AG04450 (cell line): ENCODE measurements around the gene TRAIP. TPM values are rescaled to one million over a fixed set of nuclear protein-coding genes. Genes with fewer than 3 reads are reported as not detected.

Source experiments
- CTCF ChIA-PET: fragments of 300-600, 350-600 bp; formaldehyde crosslinking; extraction: SDS; loops from one replicate; lab custom pipeline; 2022; ENCODE audit warnings: antibody characterized with exemption, inconsistent platforms; lab: Charles Lee
- POLR2A ChIA-PET: fragments of 350-600 bp; formaldehyde crosslinking; extraction: SDS; loops from one replicate; lab custom pipeline; 2021; ENCODE audit warnings: antibody characterized with exemption, inconsistent platforms; lab: Yijun Ruan, JAX
- DNase-seq: peaks from one replicate; pipeline ENCODE4 v3.0.0-alpha.2; 2011; ENCODE audit warnings: low read depth, low spot score
- H3K27ac ChIP-seq: one replicate; pipeline ENCODE4 v1.5.1; 2012; ENCODE audit warnings: low read depth, low read length, control low read depth
- H3K27me3 ChIP-seq: one replicate; pipeline ENCODE4 v1.6.0; 2012; ENCODE audit warnings: low read length; ENCODE audit not compliant: control insufficient read depth, insufficient read depth
- H3K4me3 ChIP-seq: 2 replicates; pipeline ENCODE4 v1.5.1; 2011; ENCODE audit warnings: mild to moderate bottlenecking, low read depth, low read length, control low read depth
- H3K9me3 ChIP-seq: 2 replicates; pipeline ENCODE4 v1.5.1; 2012; ENCODE audit warnings: low read length; ENCODE audit not compliant: control insufficient read depth, insufficient read depth
- polyA plus RNA-seq: library from polyadenylated mRNA; depleted of rRNA; stranded (reverse); fragments of >200 nt; gene quantifications from 2 replicates; pipeline ENCODE4 v1.2.3, GENCODE V29; 2011
- TF ChIP-seq, protein P1 (sequence below): IDR thresholded peaks from 2 replicates; pipeline ENCODE4 v1.5.1; 2011; ENCODE audit warnings: low read depth, low read length, control low read depth, inconsistent platforms

TRAIP gene
- polyA plus RNA-seq, 1 experiment, result 1.7 TPM

GRCh38 chr3:49876567-49876966 is 20.2 kb upstream of the TRAIP start:
- ChIA-PET CTCF (no interaction called here), POLR2A (no interaction called here)
- no peak for DNase-seq
- TF ChIP-seq, protein P1, sequence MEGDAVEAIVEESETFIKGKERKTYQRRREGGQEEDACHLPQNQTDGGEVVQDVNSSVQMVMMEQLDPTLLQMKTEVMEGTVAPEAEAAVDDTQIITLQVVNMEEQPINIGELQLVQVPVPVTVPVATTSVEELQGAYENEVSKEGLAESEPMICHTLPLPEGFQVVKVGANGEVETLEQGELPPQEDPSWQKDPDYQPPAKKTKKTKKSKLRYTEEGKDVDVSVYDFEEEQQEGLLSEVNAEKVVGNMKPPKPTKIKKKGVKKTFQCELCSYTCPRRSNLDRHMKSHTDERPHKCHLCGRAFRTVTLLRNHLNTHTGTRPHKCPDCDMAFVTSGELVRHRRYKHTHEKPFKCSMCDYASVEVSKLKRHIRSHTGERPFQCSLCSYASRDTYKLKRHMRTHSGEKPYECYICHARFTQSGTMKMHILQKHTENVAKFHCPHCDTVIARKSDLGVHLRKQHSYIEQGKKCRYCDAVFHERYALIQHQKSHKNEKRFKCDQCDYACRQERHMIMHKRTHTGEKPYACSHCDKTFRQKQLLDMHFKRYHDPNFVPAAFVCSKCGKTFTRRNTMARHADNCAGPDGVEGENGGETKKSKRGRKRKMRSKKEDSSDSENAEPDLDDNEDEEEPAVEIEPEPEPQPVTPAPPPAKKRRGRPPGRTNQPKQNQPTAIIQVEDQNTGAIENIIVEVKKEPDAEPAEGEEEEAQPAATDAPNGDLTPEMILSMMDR, result no peak
- Histone ChIP-seq H3K27me3 (peaks cover 28% of the 10 kb centered on the region), H3K4me3 (no peak overlapping the region), H3K27ac (no peak overlapping the region), H3K9me3 (no peaks in the 10 kb centered on the region)

GRCh38 chr3:49873623-49874022 is 17.3 kb upstream of the TRAIP start:
- Histone ChIP-seq H3K9me3 (no peaks in the 10 kb centered on the region), H3K27me3 (peaks cover 44% of the 10 kb centered on the region)

GRCh38 chr3:49872801-49873281 is 16.5 kb upstream of the TRAIP start:
- Histone ChIP-seq H3K9me3 (no peaks in the 10 kb centered on the region; the same call in 1 of the 2 replicates), H3K4me3 (no peak overlapping the region), H3K27me3 (peaks cover 52% of the 10 kb centered on the region), H3K27ac (no peak overlapping the region)
- TF ChIP-seq, protein P1, result no peak
- POLR2A ChIA-PET, result no interaction called here
- DNase-seq, result no peak
- CTCF ChIA-PET, result interaction anchor here (0.5 to 0.8 kb wide), 2 partner anchors 34 to 307 kb away, joined by 3 to 4 read pairs; no protein-coding TSS in a partner anchor

More at GRCh38 chr3:49873623-49874022, 17.3 kb upstream of the TRAIP start:
- Histone ChIP-seq H3K4me3 (no peak overlapping the region), H3K27ac (no peak overlapping the region)
- ChIA-PET POLR2A (no interaction called here), CTCF (no interaction called here)
- no peak for DNase-seq
- TF ChIP-seq, protein P1, result no peak

GRCh38 chr3:49871531-49872153 is 15.3 kb upstream of the TRAIP start:
- DNase-seq, result no peak
- ChIA-PET POLR2A (no interaction called here), CTCF (interaction anchor here (0.8 kb wide), 1 partner anchor 32 kb away, joined by 3 read pairs; no protein-coding TSS in a partner anchor)
- Histone ChIP-seq H3K9me3 (no peaks in the 10 kb centered on the region; the same call in 1 of the 2 replicates), H3K4me3 (no peak overlapping the region), H3K27ac (no peak overlapping the region), H3K27me3 (peaks cover 54% of the 10 kb centered on the region)
- TF ChIP-seq, protein P1, result no peak

DNA sequence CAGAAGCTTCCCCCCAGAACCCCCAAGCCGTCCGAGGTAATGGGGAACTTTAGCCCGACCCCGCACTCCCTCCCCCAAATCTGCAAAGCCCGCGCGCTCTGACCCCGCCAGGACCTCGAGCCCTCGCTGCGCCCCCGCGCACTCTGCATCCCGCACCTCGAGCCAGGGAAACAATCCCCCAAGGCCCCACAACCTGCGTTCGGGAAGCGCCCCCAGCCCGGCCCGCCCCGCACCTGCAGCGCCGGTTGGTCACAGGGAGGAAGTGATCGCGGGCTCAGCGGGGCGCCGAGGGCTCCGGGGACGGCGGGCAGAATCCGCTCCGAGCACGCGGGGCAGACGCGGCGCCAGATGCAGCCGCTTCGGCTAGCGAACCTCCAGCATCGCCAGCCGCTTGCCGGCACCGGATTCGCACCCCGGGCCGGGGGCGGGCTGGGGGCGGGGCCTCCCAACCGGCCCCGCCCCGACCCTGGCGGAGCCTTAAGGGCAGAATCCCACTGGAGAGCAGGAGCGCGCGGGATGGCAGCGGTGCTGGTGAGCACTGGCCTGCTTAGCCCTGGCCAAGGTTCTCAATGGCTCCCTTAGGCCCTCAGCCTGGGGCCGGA is 13.3 kb upstream of the TRAIP start, which contains the start of gene CAMKV:
TSS of gene CAMKV (minus strand) at position 382 of the 602 bp plus-strand sequence. CDS start 7,518 bp downstream, outside the sequence.
- CTCF ChIA-PET, result no interaction called here

More for the DNA sequence above, 13.3 kb upstream of the TRAIP start, which contains the start of gene CAMKV:
- no peaks in the 10 kb centered on the region; the same call in 1 of the 2 replicates for H3K9me3 ChIP-seq
- H3K27ac ChIP-seq, result no peak within 1 kb of the TSS
- H3K4me3 ChIP-seq, result peak within 1 kb of the TSS; percentile 20; the same call in 1 of the 2 replicates
- H3K27me3 ChIP-seq, result peaks cover 64% of the 10 kb centered on the region
- DNase-seq, result no peak
- POLR2A ChIA-PET, result no interaction called here
- TF ChIP-seq, protein P1, result no peak
